Measurements from ENCODE around the gene PGRMC2.
"Not testable (repeated sequence)": the region's sequence is repeated elsewhere in the genome, so short reads cannot be mapped to it uniquely, and the experiment has no call there.

Gene PGRMC2

DNA sequence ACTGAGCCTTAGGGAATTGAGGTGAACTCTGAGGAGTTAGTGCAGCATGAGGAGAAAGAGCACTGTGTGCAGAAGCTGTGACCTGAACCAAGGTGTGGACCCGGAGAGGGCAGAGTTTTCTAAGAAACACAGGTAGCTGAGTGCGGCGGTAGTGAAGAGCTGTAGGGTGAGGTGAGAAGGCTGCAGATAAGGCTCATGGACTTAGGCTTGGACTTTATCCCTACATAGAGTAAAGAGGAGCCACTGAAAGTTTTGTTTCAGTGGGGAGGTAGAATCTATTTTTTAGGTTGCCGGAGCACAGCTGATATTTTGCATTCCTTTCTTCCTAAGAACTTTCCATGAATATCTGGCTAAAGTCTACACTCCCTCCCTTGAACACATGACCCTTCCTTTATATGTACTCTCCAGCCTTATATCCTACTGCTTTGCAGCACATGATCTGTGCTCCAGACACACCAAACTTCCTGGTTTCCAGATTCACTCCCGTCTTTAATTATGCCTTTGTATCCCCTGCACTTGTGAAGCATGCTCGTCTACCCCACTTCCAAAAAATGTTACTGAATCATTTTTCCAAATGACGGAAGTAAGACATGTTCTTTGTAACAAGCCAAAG lies 10.6 kb upstream of the PGRMC2 start:
- DNase-seq = no peak

- DNase-seq = no peak
Observed at GRCh38 chr4:128295255-128295654, 7.6 kb upstream of the PGRMC2 start.

GRCh38 chr4:128294464-128294863 lies 6.9 kb upstream of the PGRMC2 start:
- no peak for DNase-seq

GRCh38 chr4:128292349-128292748 lies 4.7 kb upstream of the PGRMC2 start:
- DNase-seq = no peak

DNA sequence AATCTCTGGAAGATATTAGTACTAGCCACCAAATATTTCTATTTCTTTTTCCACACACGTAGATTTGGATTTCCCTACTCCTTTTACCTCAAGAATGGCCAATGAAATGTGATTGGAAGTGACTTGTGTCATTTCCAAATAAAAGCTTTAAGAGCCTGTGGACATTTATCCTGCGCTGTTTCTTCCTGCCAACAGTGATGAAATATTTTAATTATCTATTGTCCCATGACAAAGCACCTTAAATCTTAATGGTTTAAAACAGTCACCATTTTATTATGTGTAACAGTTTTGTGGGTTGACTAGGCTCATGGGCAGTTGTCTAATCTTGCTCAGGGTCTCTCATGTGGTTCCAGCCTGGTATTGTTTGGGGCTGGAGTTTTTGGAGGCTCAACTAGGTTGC lies 3.5 kb upstream of the PGRMC2 start:
- DNase-seq = no peak

- no peak for DNase-seq
Observed at GRCh38 chr4:128290526-128290925, 2.9 kb upstream of the PGRMC2 start.

DNA sequence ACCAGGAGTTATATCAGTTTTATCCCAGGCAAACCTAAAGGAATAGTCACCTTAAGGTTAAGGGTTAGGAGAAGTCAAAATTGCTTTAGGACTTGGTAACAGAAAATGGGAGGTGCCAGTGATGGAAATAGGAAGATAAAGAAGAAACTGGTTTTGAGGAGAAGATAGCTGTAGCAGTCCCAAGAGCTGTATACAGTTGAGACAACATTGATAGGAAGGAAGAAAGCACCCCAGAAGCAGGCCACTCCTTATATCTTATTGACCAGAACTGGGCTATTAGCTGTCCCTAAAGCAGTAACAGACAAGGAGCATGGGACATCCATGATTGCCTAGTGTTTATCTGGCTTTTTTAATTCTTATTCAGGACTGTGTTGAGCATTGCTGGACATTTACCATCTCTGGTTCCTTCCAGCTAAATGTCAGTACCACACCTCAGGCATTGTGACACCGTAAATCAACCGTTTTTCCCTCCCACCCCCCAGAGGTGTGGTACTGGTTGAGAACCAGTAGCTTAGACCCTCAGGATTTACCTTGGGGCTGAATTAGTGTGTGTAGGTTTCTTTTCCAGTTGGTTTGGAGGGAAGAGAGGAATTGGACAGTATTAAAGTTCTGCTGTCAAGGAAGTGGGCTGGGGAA lies 2.0 kb upstream of the PGRMC2 start:
- no peak for DNase-seq

DNA sequence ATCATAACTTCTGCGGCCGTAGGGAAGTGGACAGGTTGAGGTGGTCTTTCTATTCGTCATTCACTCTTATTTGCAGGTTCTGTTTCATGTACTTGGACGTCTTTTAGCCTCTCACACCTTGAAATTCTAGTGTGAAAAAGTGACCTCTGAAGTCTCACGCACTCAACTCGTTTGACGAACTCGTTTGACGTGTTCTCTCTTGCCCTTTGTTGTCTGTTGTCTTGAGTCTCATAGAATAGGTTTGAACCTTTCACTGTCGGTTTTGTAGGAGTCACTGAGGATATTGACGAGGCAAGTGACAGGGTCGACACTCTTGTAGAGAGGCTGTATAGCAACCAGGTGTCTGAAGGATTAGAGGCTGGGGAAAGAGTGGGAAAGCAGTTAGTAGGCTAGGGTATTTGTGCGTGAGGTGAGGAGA lies 1.1 kb upstream of the PGRMC2 start:
- no peak for DNase-seq

- peak; percentile 93 for DNase-seq
Observed at GRCh38 chr4:128287871-128288688, 467 bp upstream of the PGRMC2 start.

DNA sequence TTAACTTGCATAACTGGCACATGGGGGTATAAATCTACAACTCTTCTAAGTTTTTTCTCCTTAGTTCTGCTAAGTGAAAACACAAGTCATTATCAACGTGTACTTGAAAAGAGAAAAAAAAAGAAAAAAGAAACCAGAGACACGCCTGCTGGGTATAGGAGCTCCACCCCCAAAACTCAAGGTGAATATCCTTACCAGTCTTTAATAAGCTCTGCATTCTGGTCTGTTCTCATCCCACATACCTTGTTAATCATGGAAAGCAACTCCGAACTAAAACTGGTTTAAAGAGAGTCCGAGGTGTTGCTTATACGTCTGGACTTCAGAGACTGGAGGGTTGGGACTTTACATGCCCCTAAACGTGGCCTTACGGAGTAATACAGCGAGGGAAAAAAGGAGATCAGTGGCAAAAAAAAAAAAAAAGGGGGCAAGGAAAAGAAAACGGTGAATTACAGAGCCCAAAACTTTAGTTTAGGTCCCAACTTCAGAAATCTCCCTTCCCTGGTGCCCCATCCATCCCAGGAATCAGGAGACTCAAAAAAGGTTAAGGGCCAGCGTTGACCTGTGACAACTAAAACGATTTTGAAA lies 1.0 kb downstream of the PGRMC2 start:
- no peak for DNase-seq

- no peak for DNase-seq
Observed at GRCh38 chr4:128285085-128285997, 2.3 kb downstream of the PGRMC2 start.

DNA sequence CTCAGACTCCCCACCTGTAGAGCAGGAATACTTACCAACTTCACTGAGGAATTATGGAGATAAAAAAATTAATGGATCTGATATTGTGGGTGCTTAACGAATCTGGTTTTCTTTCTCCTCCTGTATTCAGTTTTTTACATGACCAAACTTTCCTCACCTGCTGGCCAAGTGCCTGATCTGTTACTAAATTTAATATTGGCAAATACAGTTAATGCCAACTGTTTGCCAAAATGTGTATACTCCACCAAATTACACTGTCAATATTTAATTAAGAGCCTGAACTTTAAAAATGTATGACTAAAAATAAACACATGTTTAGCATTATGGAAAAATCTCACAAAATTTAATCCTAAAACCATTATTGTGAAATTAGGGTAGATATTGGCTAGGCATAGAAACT lies 3.3 kb downstream of the PGRMC2 start:
- DNase-seq = no peak

DNA sequence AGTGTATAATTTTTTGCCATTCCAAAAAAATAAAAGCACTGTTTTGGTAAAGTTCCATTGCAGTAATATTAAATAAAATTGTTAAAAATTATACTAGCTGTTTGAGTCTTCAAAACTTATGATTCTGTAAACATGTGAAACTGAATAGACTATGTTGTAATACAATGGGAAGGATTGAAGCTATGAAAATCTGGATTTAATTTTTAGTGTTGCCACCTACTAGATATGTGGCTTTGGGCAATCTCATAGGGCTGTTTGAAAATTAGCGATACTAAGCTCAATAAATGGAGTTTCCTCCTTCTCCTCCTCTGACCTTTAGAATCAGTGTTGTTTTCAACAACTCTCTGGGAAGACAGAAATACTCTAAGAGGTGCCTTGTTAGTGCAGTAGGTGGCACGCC lies 4.5 kb downstream of the PGRMC2 start:
- no peak for DNase-seq

- DNase-seq = no peak
Observed at GRCh38 chr4:128282516-128282915, 5.1 kb downstream of the PGRMC2 start.

GRCh38 chr4:128281354-128281753 lies 6.3 kb downstream of the PGRMC2 start:
- DNase-seq = no peak

GRCh38 chr4:128279624-128280225 lies 7.9 kb downstream of the PGRMC2 start:
- no peak for DNase-seq

- DNase-seq = no peak
Observed at GRCh38 chr4:128277856-128278255, 9.8 kb downstream of the PGRMC2 start.

- DNase-seq = no peak
Observed at GRCh38 chr4:128275346-128275745, 12.3 kb downstream of the PGRMC2 start.

DNA sequence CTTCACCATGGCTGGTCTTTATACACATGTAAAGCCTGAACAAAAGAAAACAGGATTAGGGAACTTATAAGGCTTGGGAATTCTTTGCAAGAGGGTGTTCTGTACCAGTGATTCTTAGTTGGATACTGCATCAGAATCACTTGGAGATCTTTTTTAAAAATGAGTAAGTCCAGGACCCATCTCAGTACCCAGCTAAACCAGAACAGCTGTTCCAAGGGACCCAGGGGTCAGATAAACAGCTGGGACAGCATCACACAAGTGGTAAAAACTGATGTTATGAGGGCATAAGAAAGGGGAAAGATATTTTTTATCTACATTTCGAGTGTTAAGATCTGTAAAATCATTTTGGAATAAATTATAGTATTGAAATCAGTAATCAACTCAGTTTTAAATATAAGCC lies 16.1 kb downstream of the PGRMC2 start:
- no peak for DNase-seq

DNA sequence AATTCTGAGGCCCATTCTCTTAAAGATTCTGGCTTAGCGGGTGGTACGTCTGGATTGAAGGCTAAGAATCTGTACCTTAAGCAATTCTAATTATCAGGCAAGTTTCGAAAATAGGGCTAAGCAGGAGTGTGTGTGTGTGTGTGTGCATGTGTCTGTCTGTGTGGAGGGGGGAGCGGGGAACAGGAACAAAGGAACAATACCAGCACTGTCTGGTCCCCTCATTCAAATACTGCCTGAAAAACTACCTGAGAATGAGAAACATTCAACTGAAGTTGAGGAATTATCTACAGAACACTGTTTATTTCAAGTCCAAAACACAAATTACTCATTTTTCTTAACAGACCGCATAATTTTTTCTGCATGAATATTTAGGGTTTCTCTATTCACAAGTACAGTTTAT lies 18.6 kb downstream of the PGRMC2 start:
- DNase-seq = no peak

DNA sequence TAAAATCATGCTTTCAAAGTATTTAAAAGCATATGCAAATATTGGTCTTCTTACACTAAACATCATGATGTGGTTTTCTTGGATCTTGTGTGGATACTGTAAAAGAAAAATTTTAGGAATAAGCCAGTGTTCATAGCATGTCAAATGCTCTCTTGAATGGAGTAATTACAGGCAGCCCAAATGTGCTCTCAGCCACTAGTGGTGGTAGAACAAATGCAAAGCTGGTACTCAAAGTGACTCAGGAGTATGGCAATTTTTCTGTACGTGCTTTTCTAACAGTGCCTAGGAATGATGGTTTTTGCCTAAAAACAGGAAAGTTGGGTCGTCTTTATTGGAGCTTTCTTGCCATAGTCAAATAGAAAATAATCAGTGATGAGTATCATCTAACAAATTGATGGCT lies 19.9 kb downstream of the PGRMC2 start:
- no peak for DNase-seq

DNA sequence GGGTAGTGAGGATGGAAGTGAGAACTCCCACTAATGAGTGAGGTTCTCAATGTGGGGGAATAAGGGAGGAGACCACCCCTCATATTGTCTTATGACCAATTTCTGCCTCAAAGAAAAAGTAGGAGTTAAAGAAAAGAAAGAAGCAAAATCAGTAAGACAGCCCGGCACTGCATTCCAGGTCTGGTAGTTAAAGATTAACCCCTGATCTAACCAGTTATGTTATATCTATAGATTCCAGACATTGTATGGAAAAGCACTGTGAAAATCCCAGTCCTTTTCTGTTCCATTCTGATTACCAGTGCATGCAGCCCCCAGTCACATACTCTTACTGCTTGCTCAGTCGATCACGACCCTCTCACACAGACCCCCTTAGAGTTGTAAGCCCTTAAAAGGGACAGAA lies 20.4 kb downstream of the PGRMC2 start:
- DNase-seq = not testable (repeated sequence)

Measured in NCI-H774 (cell line).